A549 treated with CpdA at 1 μM for 4 hours (cell line): ENCODE results near the gene CUL9. TPM values are rescaled to one million over a fixed set of nuclear protein-coding genes. Genes with fewer than 3 reads are reported as not detected.

Experiments used
- total RNA-seq: library from RNA; stranded (reverse); fragments of 200-300 nt; extraction: Qiagen RNA extraction; gene quantifications from 5 replicates; pipeline ENCODE4 v1.2.3, GENCODE V29; 2022; ENCODE audit warnings: low read depth

Gene CUL9
- 7.4 to 9.8 TPM (median 8.6 TPM) in 5 replicates for total RNA-seq

DNA sequence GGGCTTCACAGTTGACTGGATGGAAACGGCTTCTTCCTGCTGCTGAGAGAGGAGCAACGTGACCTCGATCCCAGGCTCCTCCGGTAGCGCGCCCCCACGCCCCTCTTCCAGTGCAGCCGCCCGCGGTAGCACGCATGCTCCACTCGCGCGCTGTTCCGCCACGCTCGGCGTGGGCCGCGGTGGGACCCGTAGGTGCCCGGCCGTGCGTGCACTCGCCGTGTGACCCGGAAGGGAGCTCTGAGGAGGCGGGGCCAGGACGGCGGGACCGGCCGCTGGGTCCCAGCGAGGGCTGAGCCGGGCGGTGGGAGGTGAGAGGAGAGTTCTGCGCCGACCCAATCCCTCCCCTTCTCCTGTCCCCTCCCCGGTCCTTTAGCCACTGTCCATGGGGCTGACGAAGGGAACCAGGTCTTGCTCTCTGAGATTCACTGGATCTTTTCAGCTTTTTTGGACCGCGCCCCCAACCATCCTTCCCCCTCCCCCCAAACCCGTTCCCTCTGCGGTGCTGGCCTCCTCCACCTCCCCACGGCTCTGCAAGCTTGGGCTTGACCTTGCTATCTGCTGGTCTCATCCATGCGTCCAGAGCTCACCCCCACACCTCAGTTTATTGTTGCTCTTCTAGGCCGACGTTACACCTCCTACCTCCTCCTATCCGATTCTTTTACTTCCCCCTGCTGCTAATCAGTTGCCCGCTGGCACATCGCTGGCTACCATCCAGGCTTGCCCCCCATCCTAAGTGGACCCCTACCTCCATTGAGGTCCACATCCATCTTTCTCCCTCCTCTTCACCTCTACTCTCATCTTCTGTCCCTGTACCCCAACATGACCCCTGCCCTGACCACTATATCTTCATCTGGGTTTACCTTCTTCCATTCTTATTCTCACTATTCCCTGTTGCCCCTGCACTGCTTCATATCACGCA lies at the start of gene CUL9:
TSS of gene CUL9 (plus strand) at position 255 of the 919 bp plus-strand sequence. CDS start 2,115 bp downstream, outside the sequence.

DNA sequence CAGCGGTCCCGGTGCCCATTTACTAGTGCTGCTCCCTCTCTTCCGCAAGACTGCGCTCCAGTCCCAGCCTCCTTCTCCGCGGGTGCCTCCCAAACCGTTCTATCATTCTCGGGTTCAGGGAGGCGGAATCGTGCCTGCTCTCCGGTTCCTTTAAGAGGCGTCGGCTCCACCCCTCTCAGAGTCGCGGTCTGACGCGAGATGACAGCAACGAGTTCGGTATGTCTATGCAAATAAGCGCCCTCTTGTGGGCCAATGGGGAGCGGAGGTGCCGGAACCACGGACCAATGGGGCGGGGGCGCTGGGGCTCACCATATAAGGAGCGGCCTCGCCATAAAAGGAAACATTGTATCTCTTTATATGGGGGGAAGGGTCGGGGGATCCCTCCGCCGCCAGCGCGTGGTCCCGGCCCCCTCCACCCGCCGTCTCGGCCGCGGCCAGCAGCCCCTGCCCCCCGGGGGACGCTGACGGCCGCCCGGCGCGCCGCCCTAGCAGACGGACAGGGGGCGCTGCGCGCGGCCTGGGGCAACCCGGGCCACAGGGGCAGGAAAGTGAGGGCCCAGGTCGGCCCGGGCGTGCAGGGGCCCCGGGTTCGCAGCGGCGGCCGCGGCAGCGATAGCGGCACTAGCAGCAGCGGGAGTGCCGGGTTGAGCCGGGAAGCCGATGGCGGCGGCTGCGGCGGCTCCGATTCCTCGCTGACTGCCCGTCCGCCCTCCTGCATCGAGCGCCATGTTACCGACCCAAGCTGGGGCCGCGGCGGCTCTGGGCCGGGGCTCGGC lies 10.9 kb upstream of the CUL9 start, which contains the start of gene SRF:
TSS of gene SRF (plus strand) at position 339 of the 776 bp plus-strand sequence. CDS start at position 727, 388 bp downstream.

DNA sequence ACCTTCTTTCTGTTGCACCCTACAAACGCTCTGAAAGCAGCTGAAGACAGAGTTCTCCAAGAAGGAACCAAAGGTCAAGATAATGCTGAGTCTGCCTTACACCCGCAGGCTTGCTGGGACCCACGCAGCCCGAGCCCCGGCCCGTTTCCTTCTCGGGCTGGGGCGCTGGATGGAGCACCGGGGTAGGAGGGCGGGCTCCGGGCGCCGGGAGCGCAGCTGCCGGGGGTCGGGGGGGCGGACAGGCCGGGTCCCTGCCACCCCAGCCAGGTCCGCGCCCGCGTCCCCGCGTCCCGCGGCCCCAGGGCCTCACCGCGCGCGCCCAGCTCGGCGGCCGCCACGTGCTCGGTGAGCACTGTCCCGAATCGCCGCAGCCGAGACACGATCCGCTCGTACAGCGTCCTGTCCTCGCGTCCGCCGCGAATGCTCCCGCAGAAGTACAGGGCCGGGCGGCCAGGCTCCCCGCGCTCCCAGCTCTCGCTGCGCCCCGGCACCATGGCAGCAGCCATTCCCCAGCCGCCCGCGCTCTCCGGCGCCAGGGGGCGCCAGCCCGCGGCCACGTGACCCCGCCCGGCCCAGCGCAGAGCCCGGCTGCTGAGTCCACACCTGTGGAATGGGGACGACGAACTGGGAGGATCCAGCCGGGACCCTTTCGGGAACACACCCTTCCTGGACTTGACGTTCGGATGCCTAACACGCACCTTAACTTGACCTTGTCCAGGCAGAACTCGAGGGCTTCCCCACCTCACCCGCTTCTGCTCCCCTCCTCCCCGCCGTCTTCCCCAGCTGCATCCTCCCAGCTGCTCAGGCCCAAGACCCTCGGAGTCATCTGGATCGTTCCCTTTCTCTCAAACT lies 47.2 kb downstream of the CUL9 start, which contains the start of gene DNPH1:
TSS of gene DNPH1 (minus strand) at position 531 of the 852 bp plus-strand sequence. CDS start at position 506, 25 bp downstream.

DNA sequence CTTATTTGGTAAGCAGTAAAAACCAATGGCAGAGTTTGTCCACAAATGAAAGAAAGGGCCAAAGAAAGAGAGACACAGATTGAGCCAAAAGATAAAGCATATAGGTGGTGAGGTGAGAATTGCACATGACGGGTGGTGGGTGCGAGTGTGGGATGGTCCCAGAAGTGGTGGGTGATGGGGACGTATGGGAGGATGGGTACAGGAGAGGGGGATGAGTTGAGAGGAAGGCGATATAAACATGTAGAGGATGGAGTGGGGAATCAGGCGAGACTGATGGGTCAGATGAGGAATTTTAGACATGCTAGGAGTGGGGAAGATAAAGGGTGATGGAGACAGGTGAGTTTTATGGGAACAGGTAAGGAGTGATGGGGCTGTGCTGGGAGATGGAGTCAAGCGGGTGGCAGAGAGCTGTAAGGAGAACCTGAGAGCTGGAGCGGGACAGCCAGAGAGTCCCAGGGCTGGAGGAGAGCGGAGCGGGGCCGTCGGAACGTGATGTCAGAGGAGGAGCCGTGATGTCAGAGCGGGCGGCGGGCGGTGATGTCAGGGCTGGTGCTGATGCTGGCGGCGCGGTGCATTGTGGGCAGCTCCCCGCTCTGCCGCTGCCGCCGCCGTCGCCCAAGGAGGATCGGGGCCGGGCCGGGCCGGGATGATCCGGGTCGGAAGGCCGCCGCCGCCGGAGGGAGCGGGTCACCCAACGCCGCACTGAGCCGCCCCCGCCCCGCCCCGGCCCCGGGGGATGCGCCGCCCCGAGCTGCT lies 61.1 kb downstream of the CUL9 start, which contains the start of gene TTBK1:
TSS of gene TTBK1 (plus strand) at position 574 of the 756 bp plus-strand sequence. CDS start 3,180 bp downstream, outside the sequence.

Other genes starting within 250 kb of the CUL9 start
- 0.09 to 0.20 TPM in 2 of 5 replicates, not detected in the others for gene GNMT, start 221.4 kb upstream of the CUL9 start, total RNA-seq
- 4.9 to 10.1 TPM (median 9.7 TPM) in 5 replicates for gene PEX6, start 203.0 kb upstream of the CUL9 start, total RNA-seq
- 26.7 to 30.0 TPM (median 28.5 TPM) in 5 replicates for gene PPP2R5D, start 197.6 kb upstream of the CUL9 start, total RNA-seq
- gene MEA1, start 168.2 kb upstream of the CUL9 start, total RNA-seq: 90.7 to 104 TPM (median 95.9 TPM) in 5 replicates
- 25.6 to 34.3 TPM (median 29.9 TPM) in 5 replicates for gene KLHDC3, start 167.9 kb upstream of the CUL9 start, total RNA-seq
- 65.0 to 76.1 TPM (median 71.7 TPM) in 5 replicates for gene RRP36, start 160.6 kb upstream of the CUL9 start, total RNA-seq
- gene CUL7, start 128.3 kb upstream of the CUL9 start, total RNA-seq: 6.1 to 8.5 TPM (median 7.2 TPM) in 5 replicates
- gene MRPL2, start 122.8 kb upstream of the CUL9 start, total RNA-seq: 53.6 to 63.0 TPM (median 58.7 TPM) in 5 replicates
- 6.1 to 8.2 TPM (median 7.0 TPM) in 5 replicates for gene KLC4, start 122.6 kb upstream of the CUL9 start, total RNA-seq
- gene PTK7, start 105.9 kb upstream of the CUL9 start, total RNA-seq: 4.7 to 5.3 TPM (median 5.0 TPM) in 5 replicates
- gene SRF, start 10.9 kb upstream of the CUL9 start, total RNA-seq: 13.4 to 18.9 TPM (median 17.6 TPM) in 5 replicates
- gene DNPH1, start 47.3 kb downstream of the CUL9 start, total RNA-seq: 68.3 to 104 TPM (median 95.7 TPM) in 5 replicates
- gene TTBK1, start 61.3 kb downstream of the CUL9 start, total RNA-seq: 0.03 to 0.08 TPM (median 0.06 TPM) in 4 of 5 replicates, not detected in the other
- not detected in 5 replicates for gene SLC22A7, start 116.1 kb downstream of the CUL9 start, total RNA-seq
- gene CRIP3, start 126.6 kb downstream of the CUL9 start, total RNA-seq: 0.20 to 0.62 TPM (median 0.57 TPM) in 5 replicates
- 4.3 to 5.9 TPM (median 5.6 TPM) in 5 replicates for gene ZNF318, start 187.5 kb downstream of the CUL9 start, total RNA-seq
- gene ABCC10, start 245.3 kb downstream of the CUL9 start, total RNA-seq: 9.4 to 11.9 TPM (median 9.4 TPM) in 5 replicates